GM21619 (cell line): ENCODE results near the gene ERMARD.

ENCODE experiments used
- ATAC-seq: cut with Tn5 transposase; IDR thresholded peaks from one replicate; pipeline ENCODE4 v1.9.1; 2021; ENCODE audit not compliant: unreplicated experiment

ERMARD gene

DNA sequence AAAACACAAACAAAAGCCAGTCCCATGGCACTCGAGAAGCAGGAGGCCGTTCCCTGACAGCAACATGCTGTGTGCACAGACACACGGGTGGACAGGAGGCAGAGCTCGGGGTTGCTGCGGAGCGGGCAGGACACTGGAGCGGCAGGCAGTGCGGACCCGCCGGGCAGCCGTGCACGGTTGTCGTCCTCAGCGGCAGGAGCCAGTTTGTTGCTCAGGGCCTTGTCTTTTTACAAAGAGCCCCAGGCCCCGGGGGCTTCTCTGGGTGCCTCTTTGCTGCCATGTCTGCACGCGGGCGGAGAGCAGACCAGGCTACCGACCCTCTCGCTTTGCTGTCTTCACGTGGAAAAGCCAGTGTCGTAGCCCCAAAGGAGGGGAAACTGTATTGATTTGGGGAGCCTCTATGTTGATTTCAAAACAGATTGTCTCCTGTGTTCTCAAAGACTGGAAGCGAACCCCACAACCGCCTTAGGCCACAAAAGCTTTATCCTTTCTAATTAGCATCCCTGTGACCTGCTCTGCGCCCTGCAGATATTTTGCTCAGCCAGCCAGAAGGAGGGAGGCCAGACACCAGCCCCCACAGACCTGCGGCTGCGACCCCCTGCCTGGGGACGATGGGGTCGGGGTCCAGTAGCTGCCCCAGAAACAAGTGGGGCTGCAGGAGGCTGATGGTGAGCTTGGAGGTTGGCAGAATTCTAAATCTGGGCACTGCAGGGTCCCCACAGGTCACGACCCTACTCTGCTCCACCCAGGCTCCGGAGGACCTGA, 50.2 kb downstream of the ERMARD start:
- no peak for ATAC-seq

DNA sequence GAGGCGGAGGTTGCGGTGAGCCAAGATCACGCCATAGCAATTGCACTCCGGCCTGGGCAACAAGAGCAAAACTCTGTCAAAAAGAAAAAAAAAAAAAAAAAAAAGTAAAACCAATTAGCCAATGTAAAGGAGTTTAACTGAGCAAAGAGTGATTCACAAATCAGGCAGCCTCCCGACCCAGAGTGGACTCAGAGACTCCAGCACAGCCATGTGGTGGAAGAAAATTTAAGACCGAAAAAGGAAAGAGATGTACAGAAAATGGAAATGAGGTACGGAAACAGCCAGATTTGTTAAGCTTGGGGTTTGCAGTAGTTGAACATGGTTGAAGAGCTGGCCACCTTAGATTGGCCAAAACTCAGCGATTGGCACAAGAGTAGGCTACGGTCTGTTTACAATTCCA, 51.4 kb downstream of the ERMARD start:
- no peak for ATAC-seq

DNA sequence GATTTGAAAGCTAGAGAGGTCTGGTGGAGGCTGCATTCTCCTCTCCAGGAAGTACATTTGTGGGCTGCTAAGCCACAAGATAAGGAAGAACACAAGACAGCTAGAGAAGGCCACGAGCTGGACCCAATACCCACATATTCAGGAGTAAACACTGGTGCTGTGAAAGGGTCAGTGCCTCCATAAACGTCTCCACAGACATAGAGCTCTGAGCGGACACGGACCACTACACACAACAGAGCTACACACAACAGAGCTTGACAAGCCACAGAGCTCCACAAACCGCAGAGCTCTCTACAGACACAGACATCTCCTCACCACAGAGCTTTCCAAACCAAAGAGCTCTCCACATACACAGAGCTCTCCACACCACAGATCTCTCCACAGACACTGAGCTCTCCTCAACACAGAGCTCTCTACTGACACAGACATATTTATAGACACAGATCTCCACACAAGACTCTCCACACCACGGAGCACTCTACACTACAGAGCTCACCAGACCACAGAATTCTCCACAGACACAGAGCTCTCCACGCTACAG, 51.9 kb downstream of the ERMARD start:
- ATAC-seq, result peak; percentile 50

DNA sequence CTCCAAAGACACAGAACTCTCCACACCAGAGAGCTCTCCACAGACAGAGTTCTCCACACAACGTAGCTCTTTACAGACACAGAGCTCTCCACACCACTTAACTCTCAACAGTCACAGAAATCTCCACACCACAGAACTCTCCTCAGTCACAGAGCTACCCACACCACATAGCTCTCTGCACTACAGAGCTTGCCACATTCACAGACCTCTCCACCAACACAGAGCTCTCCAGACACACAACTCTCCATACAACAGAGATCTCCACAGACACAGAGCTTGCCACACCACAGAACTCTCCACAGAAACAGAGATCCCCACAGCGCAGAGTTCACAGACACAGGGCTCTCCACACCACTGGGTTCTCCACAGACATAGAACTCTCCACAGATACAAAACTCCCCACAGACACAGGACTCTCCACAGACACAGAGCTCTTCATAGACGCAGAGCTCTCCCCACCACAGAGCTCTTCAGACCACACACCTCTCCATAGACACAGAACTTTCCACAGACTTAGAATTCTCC, 52.5 kb downstream of the ERMARD start:
- ATAC-seq, result no peak

DNA sequence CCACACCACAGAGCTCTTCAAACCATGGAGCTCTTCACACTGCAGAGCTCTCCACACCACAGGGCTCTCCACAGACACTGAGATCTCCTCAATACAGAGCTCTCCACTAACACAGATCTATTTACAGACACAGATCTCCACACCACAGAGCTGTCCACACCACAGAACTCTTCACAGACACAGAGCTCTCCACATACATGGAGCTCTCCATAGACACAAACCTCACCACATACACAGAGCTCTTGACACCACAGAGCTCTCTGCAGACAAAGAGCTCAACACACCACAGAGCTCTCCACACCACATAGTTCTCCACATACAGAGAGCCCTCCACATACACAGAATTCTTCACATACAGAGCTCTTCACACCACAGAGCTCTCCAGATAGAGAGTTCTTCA, 53.0 kb downstream of the ERMARD start:
- ATAC-seq, result no peak

DNA sequence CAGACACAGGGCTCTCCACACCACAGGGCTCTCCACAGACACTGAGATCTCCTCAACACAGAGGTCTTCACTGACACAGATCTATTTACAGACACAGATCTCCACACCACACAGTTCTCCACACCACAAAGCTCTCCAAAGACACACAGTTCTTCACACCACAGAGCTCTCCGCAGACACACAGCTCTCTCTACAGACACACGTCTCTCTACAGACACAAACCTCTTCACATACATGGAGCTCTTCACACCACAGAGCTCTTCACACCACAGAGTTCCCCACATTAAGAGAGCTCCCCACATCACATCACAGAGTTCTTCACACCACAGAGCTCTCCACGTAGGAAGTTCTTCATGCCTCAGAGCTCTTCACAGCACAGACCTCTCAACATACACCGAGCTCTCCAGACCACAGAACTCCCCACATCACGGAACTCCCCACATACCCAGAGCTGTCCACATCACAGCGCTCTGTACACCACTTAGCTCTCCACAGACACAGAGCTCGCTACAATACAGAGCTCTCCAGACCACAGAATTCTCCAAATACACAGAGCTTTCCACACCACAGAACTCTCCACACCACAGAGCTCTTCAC, 53.9 kb downstream of the ERMARD start:
- no peak for ATAC-seq

DNA sequence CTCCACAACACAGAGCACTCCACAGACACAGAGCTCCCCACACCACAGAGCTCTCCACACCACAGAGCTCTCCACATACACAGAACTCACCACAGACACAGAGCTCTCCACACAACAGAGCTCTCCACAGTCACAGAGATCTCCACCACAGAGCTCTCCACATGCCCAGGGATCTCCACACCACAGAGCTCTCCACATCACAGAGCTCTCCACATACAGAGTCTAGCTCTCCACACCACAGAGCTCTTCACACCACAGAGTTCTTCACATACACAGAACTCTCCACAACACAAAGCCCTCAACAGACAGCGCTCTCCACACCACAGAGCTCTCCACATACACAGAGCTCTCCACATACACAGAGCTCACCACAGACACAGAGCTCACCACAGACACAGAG, 55.3 kb downstream of the ERMARD start:
- no peak for ATAC-seq

DNA sequence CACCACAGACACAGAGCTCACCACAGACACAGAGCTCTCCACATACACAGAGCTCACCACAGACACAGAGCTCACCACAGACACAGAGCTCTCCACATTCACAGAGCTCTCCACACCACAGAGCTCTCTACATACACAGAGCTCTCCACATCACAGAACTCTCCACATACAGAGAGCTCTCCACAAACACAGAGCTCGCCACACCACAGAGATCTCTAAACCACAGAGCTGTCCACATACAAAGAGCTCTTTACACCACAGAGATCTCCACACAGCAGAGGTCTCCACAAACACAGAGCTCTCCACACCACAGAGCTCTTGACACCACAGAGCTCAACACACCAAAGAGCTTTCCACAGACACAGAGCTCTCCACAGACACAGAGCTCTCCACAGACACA, 55.8 kb downstream of the ERMARD start:
- no peak for ATAC-seq

DNA sequence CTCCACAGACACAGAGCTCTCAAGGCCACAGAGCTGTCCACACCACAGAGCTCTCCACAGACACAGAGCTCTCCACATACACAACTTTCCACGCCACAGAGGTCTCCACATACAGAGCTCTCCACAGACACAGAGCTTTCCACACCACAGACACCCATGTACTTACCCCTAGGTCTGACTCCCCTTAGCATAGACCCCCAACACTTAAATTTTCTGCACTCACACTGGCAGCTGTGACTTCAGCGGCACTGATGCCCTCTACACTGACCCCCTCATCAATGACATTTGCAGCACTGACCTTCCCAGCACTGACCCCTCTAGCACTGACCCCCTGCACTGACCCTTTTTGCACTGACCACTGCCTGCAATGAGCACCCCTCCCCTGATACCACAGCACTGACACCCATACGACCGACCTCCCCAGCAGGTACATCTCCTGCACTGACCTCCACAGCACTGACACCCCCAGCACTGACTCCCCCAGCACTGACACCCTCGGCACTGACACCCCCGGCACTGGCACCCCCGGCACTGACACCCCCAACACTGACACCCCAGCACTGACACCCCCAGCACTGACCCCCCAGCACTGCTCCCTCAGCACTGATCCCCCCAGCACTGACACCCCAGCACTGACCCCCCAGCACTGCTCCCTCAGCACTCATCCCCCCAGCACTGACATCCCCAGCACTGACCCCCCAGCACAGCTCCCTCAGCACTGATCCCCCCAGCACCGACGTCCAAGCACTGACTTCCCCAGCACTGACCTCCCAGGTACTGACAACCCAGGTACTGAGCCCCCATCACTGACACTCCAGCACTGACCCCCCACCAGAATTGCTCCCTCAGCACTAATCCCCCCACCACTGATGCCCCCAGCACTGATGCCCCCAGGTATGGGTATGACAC, 56.5 kb downstream of the ERMARD start:
- no peak for ATAC-seq

DNA sequence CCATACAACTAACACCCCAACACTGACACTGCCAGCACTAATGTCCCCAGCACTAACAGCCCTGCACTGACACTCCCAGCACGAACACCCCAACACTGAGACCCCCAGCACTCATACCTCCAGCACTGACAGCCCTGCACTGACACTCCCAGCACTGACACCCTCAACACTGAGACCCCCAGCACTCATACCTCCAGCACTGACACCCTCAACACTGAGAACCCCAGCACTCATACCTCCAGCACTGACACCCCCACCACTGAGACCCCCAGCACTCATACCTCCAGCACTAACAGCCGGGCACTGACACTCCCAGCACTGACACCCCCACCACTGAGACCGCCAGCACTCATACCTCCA, 57.2 kb downstream of the ERMARD start:
- ATAC-seq, result no peak

DNA sequence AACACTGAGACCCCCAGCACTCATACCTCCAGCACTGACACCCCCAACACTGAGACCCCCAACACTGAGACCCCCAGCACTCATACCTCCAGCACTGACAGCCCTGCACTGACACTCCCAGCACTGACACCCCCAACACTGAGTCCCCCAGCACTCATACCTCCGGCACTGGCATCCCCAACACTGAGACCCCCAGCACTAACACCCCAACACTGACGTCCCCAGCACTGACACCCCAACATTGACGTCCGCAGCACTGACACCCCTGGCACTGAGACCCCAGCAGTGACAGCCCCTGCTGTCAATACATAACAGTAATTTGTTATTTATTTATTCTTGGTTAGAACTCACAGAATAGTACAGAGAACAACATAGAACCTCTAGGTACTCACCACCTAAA, 58.0 kb downstream of the ERMARD start:
- ATAC-seq, result no peak

DNA sequence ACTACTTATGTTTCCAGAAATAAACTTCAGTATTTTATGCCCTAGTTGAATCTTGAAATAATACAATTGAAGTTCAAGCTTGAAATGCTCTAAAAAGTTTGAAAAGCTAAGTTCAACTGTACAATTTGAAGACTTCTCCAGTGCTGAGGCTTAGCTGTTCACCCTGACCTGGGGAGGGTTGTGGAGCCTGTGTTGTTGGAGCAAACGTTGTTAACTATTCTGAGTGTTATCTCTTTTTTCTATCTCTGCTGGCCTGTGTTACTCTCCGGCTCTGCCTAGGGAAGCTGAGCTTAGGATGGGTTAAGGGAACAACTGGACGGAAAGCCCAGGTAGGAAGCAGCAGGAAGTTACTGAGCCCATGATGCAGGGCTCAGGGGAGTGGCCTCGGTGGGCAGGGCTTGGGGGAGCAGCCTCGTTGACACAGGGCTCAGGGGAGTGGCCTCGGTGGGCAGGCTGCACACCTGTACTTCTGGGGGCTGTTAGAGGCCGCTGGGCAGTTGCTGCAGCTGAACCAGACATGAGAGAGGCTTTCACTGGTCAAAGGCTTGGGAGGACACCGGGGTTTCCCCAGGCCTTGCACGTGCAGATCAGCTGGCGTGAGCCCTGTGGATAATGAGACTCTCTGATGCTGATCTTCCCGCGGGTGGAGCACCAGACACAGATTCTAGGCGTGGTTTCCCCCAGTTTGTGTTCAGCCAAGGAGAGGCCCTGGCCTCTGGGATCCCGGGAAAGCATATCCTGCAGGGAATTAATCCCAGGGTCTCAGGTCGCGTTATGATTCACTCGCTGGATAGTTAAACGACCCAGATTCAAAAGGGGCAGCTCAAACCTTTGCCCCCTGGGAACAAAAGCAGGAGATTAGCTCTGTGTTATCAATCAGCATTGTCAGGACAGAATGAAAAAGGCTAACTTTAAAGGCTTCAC, 58.9 kb downstream of the ERMARD start:
- no peak for ATAC-seq

DNA sequence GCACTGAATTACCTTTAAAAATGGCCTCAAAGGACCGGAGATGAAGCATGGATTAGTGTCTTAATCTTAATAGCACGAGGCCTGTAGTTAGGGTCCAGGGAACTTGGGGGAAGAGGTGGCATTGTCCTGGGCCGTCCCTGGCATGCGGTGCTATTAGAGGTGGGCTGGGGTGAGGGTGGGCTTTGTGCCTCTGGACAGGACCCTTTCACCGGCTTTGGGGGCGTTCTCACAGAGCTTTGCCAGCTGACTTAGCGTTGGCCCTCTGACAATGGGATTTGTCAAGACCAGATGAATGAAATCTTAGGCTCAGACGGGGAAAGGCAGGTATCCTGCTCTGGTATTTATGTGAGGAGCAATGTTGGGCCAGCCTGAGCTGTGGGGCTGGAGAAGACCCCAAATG, 59.6 kb downstream of the ERMARD start:
- no peak for ATAC-seq

DNA sequence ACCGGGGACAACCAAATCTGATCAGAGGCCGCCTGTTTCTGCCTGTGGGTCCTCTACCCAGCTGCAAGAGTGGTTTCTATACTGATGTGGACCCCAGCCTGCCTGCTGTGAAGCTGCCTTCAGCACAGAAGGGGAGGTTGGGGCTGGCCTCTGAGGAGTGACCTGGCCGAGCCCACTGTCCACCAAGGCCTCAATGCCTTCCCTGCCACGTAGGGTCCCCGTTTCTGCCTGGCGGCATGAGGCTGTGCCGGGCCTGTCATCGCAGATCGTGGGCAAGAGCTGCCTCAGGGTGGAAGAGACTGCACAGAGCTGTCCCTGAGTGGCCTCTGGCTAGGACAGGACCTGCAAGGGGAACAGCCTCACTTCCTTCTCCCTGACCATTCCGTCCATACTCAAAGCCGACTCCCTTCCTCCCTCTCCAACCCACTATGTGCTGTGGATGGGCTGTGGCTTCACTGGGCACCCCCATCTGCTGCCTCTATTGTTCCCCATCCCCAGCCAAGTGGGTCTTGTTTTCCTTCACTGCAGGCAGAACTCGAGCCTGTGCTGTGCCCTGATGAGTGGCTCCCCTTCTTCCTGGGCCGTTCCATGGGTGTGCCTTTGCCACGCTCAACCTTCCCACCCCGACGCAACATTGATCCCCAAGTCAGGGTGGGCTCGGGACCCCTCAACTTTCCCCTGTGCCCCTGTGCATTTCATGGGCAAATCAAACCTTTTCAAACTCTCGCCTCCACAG, 60.3 kb downstream of the ERMARD start:
- ATAC-seq, result no peak

DNA sequence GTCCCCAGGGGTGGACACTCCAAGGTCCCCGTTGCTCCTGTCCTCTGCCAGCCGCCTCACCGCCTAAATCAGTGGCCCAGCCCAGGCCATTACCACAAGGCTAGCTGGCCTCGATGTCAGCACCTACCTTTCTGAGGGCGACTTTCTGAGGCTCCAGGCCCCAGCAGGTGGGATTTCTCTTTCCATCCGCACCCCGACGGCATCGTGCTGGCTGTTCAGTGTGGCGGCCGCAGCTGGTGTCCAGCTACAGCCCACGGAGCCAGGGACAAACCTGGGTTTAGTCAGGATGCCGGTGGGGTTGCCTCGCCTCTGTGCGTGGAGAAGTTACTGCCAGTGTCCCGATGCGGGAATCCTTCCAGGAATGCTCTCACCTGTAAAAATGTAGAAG, 60.8 kb downstream of the ERMARD start:
- ATAC-seq, result no peak

DNA sequence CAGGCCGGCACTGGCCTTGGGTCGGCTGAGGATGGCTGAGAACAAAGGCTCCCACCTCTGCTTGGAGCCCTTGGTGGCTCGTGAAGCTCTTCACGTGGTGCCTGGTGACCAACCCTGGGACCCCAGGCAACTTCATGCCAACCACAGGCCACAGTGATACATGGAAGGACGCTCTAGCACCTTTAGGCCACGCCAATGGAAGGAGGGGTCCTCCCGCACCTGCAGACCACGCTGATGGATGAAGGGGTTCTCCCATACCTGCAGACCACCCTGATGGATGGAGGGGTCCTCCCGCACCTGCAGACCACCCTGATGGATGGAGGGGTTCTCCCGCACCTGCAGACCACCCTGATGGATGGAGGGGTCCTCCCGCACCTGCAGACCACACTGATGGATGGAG, 62.5 kb downstream of the ERMARD start:
- no peak for ATAC-seq

DNA sequence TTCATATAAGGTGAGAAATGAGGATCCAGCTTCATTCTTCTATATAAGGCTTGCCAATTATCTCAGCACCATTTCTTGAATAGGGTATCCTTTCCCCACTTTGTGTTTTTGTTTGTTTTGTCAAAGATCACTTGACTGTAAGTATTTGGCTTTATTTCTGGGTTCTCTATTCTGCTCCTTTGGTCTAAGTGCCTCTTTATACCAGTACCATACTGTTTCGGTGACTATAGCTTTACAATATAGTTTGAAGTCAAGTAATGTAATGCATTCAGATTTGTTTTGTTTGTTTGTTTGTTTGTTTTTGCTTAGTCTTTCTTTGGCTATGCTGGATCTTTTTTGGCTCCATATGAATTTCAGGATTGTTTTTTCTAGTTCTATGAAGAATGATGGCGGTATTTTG, 64.6 kb downstream of the ERMARD start:
- no peak for ATAC-seq

DNA sequence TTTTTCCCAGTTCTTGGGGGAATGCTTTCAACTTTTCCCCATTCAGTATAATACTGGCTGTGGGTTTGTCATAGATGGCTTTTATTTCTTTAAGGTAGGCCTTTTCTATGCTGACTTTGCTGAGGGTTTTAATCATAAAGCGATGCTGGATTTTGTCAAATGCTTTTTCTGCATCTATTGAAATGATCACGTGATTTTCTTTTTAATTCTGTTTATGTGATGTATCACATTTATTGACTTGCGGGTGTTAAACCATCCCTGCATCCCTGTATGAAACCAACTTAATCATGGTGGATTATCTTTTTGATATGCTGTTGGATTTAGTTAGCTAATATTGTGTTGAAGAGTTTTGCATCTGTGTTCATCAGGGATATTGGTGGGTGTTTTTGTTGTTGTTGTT, 65.6 kb downstream of the ERMARD start:
- ATAC-seq, result no peak

DNA sequence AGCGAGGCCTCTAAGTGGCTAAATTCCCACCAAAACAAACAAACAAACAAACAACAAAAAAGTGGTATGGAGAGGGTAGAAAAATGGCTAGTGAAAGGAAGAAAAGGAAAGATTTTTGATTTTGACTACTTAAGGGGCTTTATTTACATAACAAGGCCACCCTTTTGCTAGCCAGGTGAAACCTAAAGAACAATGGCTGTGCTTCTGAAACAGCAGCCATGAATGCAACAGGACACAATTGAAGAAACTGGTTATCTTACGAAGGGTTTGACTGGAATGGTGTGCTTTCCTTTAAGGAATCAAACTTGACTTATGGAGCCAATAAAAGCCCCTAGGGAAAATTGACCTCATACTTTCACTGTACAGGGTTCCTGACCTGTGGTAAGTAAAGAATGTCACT, 68.9 kb downstream of the ERMARD start:
- ATAC-seq, result no peak

DNA sequence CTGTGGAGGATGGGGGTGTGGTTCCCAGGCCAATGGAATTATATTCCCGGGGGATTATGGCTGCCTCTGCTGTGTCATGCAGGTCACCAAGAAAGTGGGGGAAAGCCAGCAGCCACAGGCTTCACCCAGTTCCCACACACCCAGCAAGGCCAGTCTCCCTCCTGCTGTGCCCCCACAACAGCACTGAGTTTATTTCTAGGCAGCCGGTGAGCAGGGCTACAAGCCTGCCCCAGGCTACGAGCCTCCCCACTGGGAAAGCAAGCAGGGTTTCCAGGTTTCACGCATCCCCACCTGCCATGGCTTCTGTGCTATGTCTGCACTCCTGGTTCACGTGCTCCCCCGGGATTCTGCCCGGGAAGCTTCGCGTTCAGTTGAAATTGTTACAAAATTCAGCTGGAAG, 72.6 kb downstream of the ERMARD start:
- ATAC-seq, result no peak
